Fibroblast of gingiva (primary cell): Measurements from ENCODE around the gene SRSF7.
"Not testable (repeated sequence)": the region's sequence is repeated elsewhere in the genome, so short reads cannot be mapped to it uniquely, and the experiment has no call there.

Experiments used
- DNase-seq: peaks from one replicate; pipeline ENCODE4 v3.0.0-alpha.2; 2011; ENCODE audit warnings: low read depth

SRSF7 gene

GRCh38 chr2:38731684-38732221 is 19.4 kb downstream of the SRSF7 start:
- DNase-seq = no peak

GRCh38 chr2:38731090-38731489 is 20.1 kb downstream of the SRSF7 start:
- DNase-seq = no peak

DNA sequence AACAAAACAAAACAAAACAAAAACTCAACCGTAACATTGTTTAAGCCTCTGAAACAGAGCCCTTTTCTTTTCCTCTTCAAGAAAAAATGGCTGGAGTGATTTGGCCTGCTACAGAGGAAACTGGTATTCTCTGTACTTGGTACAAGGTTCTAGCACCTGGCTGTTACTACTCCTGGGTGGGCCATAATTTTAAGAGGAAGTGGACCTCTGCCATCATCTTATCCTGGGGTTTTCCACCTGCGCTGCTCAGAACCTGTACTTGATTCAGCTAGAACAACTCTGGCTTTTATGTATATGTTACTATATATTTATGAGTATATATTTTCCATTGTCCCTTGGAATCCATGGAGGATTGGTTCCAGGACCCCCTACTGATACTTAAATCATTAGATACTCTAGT is 22.5 kb downstream of the SRSF7 start:
- DNase-seq = no peak

GRCh38 chr2:38727661-38728060 is 23.5 kb downstream of the SRSF7 start:
- no peak for DNase-seq

- no peak for DNase-seq
Measured at GRCh38 chr2:38723173-38723572, 28.0 kb downstream of the SRSF7 start.

- no peak for DNase-seq
Measured at GRCh38 chr2:38722271-38723061, 28.7 kb downstream of the SRSF7 start.

- DNase-seq = peak; percentile 90
Measured at GRCh38 chr2:38720613-38721241, 30.4 kb downstream of the SRSF7 start.

- DNase-seq = no peak
Measured at GRCh38 chr2:38719706-38720105, 31.5 kb downstream of the SRSF7 start.

GRCh38 chr2:38718601-38719000 is 32.6 kb downstream of the SRSF7 start:
- DNase-seq = no peak

- peak; percentile 79 for DNase-seq
Measured at GRCh38 chr2:38716185-38716584, 35.0 kb downstream of the SRSF7 start.

- DNase-seq = not testable (repeated sequence)
Measured at GRCh38 chr2:38714941-38715340, 36.2 kb downstream of the SRSF7 start.

DNA sequence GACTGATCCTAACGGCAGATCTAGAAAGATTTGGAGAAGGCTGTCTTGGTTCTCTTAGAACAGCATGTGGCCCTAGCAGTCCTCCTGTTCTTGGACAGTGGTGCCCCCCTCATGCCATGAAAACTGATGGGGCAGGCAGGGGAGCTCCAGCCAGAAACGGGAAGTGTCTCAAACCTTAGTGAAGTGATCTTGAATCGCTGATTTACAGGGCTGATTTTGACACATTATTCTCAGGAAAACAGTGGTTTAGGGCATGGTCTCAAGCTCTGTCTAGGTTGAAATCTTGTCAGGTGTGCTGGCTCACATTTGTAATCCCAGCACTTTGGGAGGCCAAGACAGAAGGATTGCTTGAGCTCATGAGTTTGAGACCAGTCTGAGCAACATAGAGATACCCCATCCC is 37.8 kb downstream of the SRSF7 start:
- DNase-seq = no peak

DNA sequence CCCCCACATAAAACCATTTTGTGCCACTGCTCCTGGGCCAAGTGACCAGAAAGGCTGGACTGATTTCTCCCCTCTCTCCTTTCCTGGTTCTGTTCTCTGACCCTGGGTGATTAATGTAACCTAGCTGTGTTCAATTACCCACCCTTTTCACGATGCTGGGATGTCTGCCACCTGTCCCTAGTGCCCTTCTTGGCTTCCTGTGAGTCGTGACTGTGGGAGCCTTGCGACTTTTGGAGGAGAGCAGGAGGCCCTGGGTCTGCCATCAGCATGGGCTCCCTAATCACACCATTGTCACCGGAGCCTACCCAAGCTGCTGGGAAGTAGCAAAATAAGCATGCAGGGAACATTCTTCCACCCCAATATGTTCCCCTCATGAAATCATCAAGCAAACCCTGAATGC is 38.3 kb downstream of the SRSF7 start:
- no peak for DNase-seq

- no peak for DNase-seq
Measured at GRCh38 chr2:38712413-38712812, 38.7 kb downstream of the SRSF7 start.

GRCh38 chr2:38711558-38711957 is 39.6 kb downstream of the SRSF7 start:
- DNase-seq = no peak

DNA sequence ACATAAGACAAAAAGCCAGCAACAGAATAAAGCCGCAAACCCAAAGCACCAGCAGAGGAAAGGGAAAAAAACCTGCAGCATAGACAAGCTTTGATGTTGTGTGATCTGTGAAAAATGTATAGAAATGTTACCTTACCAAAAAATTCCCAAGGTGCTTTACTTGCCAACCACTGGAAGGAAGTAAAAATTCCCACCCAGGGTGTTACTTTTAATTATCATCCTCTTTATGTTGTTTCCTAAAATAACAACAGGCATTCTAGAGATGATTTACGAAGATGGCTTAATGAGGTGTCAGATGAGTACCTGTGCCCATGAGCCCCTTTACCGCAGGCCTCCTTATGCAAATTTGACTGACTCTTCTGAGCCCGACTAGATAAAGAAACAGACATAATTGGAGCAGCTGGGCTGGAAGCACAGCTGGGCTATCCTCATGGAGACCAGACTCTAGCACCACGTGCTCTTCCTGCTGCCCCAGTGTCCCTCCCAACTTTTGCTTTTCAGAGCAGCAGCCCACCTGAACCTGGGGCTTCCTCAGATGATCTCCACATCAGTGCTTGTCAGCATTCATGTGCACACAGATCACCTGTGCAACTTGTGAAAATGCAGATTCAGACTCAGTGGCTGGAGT is 41.5 kb downstream of the SRSF7 start:
- DNase-seq = no peak

GRCh38 chr2:38708900-38709566 is 42.1 kb downstream of the SRSF7 start:
- no peak for DNase-seq

DNA sequence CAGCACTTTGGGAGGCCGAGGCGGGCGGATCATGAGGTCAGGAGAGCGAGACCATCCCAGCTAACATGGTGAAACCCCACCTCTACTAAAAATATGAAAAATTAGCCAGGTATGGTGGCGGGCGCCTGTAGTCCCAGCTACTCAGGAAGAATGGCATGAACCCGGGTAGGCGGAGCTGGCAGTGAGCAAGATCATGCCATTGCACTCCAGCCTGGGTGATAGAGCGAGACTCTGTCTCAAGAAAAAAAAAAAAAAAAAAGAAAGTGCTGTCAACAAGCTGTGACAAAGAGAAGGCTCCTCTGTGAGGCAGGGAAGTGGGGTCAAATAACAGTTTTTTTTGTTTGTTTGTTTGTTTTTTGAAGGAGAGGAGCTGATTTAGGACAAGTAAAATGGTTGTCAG is 42.7 kb downstream of the SRSF7 start:
- DNase-seq = not testable (repeated sequence)

DNA sequence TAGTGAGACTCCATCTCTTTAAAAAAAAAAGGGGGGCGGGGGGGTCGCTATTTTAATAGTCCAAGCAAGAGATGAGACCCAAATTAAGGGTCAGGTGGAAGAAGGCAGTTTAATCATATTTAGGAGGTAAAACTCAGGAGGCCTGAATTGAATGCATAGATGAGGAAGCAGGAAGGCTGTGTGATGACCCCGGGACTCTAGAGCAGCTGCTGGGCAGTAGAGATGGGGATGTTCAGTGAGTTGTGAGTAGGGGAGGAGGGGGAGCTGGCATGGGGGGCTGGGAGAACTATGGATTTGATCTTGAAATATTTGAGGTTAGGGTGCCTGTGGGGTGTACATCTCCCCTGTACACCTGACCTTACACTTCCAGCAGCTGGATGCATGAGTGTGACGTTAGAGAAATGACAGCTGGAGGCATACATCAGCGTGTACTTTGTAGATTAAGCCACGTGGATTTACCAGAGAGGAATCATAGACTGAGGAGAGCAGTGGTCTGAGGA is 44.3 kb downstream of the SRSF7 start:
- DNase-seq = no peak

GRCh38 chr2:38704664-38705063 is 46.5 kb downstream of the SRSF7 start:
- DNase-seq = no peak

DNA sequence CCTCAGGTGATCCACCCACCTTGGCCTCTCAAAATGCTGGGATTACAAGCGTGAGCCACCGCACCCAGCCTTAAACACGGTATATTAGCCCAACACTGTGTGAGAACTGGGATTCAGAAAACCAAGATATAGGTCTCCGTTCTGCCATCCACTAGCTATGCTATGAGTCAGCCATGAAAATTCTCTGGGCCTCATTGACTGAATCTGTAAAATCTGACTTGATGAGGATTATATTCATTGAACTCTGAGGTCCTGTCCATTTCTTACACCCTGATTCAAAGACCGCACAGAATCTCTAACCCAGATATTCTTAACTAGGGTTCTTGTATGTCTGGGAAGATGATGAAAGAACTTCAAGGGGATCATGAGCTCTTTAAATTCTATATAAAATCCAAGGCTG is 47.8 kb downstream of the SRSF7 start:
- not testable (repeated sequence) for DNase-seq

GRCh38 chr2:38702413-38702812 is 48.7 kb downstream of the SRSF7 start:
- peak; percentile 57 for DNase-seq
